ENCODE results near the gene SPPL3.

- TF ChIP-seq POLR2AphosphoS5 (IDR thresholded peaks at IDR 0.05) (no peak), CTCF (IDR thresholded peaks at IDR 0.05 in 8 of 11, conservative IDR thresholded peaks at IDR 0.05 in 3 of 11) (no peak), POLR2A (IDR thresholded peaks at IDR 0.05) (no peak)
Observed at GRCh38 chr12:120854804-120855203, 49.4 kb downstream of the SPPL3 start.
